Measurements from ENCODE around the gene FBXL5. TPM values are rescaled to one million over a fixed set of nuclear protein-coding genes. Genes with fewer than 3 reads are reported as not detected.

FBXL5 gene
- total RNA-seq, 4 donors from 2014 or later, result 58.7 to 104 (median 99.4) TPM

GRCh38 chr4:15695729-15696128 is 40.6 kb upstream of the FBXL5 start:
- Histone ChIP-seq H3K27ac (no peak overlapping the region), H3K4me3 (no peak overlapping the region), H3K27me3 (no peaks in the 10 kb centered on the region), H3K4me1 (no peaks in the 10 kb centered on the region), H3K36me3 (no peaks in the 10 kb centered on the region), H3K9me3 (no peaks in the 10 kb centered on the region)
- TF ChIP-seq POLR2A (IDR thresholded peaks at IDR 0.05), result no peak
- TF ChIP-seq CTCF (IDR thresholded peaks at IDR 0.05), result no peak
- DNase-seq, result no peak

- H3K4me3 ChIP-seq, result no peak overlapping the region
- TF ChIP-seq POLR2A (IDR thresholded peaks at IDR 0.05) (no peak), CTCF (IDR thresholded peaks at IDR 0.05) (no peak)
- H3K4me1 ChIP-seq, result no peaks in the 10 kb centered on the region
- no peaks in the 10 kb centered on the region for H3K27me3 ChIP-seq
- no peak overlapping the region for H3K27ac ChIP-seq
- no peaks in the 10 kb centered on the region for H3K36me3 ChIP-seq
- no peak for DNase-seq
- no peaks in the 10 kb centered on the region for H3K9me3 ChIP-seq
These were observed 40.1 kb upstream of the FBXL5 start for GRCh38 chr4:15695240-15695699.

GRCh38 chr4:15694431-15694830 is 39.3 kb upstream of the FBXL5 start:
- TF ChIP-seq POLR2A (IDR thresholded peaks at IDR 0.05) (no peak), CTCF (IDR thresholded peaks at IDR 0.05) (no peak)
- DNase-seq, result no peak

GRCh38 chr4:15692602-15693001 is 37.4 kb upstream of the FBXL5 start:
- H3K27me3 ChIP-seq, result no peaks in the 10 kb centered on the region
- no peaks in the 10 kb centered on the region for H3K9me3 ChIP-seq
- TF ChIP-seq POLR2A (IDR thresholded peaks at IDR 0.05) (no peak), CTCF (IDR thresholded peaks at IDR 0.05) (no peak)
- H3K4me3 ChIP-seq, result no peak overlapping the region
- DNase-seq, result no peak
- H3K27ac ChIP-seq, result no peak overlapping the region
- peaks cover 0 to 4% (median 0%) of the 10 kb centered on the region in 3 donors for H3K36me3 ChIP-seq
- H3K4me1 ChIP-seq, result no peaks in the 10 kb centered on the region

More at GRCh38 chr4:15694431-15694830, 39.3 kb upstream of the FBXL5 start:
- Histone ChIP-seq H3K27me3 (no peaks in the 10 kb centered on the region), H3K4me1 (no peaks in the 10 kb centered on the region), H3K4me3 (no peak overlapping the region), H3K27ac (no peak overlapping the region), H3K9me3 (no peaks in the 10 kb centered on the region), H3K36me3 (no peaks in the 10 kb centered on the region)

GRCh38 chr4:15691346-15692135 is 36.4 kb upstream of the FBXL5 start:
- Histone ChIP-seq H3K27me3 (no peaks in the 10 kb centered on the region), H3K4me3 (no peak overlapping the region), H3K36me3 (peaks cover 0 to 14% (median 0%) of the 10 kb centered on the region in 3 donors), H3K4me1 (no peaks in the 10 kb centered on the region), H3K9me3 (no peaks in the 10 kb centered on the region), H3K27ac (no peak overlapping the region)
- TF ChIP-seq POLR2A (IDR thresholded peaks at IDR 0.05) (no peak), CTCF (IDR thresholded peaks at IDR 0.05) (no peak)
- no peak for DNase-seq

All from Peyer's patch (tissue), 4 donors.